ENCODE results near the gene ARHGEF1. TPM values are rescaled to one million over a fixed set of nuclear protein-coding genes. Genes with fewer than 3 reads are reported as not detected.

ARHGEF1 gene, protein sequence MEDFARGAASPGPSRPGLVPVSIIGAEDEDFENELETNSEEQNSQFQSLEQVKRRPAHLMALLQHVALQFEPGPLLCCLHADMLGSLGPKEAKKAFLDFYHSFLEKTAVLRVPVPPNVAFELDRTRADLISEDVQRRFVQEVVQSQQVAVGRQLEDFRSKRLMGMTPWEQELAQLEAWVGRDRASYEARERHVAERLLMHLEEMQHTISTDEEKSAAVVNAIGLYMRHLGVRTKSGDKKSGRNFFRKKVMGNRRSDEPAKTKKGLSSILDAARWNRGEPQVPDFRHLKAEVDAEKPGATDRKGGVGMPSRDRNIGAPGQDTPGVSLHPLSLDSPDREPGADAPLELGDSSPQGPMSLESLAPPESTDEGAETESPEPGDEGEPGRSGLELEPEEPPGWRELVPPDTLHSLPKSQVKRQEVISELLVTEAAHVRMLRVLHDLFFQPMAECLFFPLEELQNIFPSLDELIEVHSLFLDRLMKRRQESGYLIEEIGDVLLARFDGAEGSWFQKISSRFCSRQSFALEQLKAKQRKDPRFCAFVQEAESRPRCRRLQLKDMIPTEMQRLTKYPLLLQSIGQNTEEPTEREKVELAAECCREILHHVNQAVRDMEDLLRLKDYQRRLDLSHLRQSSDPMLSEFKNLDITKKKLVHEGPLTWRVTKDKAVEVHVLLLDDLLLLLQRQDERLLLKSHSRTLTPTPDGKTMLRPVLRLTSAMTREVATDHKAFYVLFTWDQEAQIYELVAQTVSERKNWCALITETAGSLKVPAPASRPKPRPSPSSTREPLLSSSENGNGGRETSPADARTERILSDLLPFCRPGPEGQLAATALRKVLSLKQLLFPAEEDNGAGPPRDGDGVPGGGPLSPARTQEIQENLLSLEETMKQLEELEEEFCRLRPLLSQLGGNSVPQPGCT
- total RNA-seq, result 23.9 and 26.2 TPM in 2 replicates

GRCh38 chr19:41882568-41883462 is at the start of gene ARHGEF1:
Gene ARHGEF1, plus strand, starts transcription at chr19:41883184. Its CDS starts 4,899 bp downstream, at chr19:41888083.

DNA sequence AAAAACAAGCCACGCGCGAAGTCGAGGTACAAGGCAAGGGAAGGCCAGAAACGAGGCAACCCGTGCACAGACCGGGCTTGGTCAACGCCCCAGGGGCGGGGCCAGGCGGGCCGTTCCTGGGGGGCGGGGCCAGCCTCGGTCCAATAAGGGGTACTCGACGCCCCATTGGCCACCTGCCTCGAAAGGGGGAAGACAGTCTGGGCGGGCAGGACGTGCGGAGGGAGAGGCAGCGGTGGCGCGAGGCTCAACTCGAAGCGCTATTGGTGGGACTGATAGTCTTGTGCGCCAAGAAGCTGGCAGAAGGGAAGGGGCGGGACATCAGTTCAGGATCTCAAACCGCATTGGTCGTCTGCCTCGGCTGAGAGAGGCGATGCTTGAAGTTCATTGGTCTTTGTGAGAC is 38.4 kb upstream of the ARHGEF1 start, which contains the start of gene LYPD4:
Gene LYPD4, minus strand, starts transcription at position 83 of the 400 bp plus-strand sequence. CDS start 5,398 bp downstream, outside the sequence.

GRCh38 chr19:41845001-41845050 is 38.2 kb upstream of the ARHGEF1 start, which contains the start of gene DMRTC2:
Gene DMRTC2, plus strand, starts transcription at chr19:41845042. Its CDS starts 2,387 bp downstream, at chr19:41847429.

DNA sequence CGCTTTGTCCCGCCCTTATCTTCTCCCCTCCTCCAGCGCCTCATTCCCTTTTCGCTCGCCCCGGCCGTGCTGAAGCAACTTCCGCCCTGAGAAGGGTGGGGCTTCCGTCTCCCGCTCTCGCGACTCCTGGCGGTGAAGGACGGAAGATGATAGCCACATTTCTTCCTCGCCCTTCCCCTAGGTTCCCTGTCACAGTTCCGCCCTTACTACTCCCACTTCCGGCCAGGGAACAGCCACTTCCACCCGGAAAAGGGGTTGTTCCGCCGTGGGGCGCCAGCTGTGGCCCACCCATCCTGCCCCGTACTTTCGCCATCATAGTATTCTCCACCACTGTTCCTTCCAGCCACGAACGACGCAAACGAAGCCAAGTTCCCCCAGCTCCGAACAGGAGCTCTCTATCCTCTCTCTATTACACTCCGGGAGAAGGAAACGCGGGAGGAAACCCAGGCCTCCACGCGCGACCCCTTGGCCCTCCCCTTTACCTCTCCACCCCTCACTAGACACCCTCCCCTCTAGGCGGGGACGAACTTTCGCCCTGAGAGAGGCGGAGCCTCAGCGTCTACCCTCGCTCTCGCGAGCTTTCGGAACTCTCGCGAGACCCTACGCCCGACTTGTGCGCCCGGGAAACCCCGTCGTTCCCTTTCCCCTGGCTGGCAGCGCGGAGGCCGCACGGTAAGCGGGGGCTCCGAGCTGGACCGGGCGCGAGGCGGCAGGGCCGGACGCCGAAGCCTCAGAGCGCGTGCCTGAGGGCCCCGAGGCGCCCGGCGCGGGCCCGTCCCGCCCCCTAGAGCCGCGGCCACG is 23.2 kb upstream of the ARHGEF1 start, which contains the start of gene RPS19:
Gene RPS19, plus strand, starts transcription at position 638 of the 801 bp plus-strand sequence. CDS start 520 bp downstream, outside the sequence.

DNA sequence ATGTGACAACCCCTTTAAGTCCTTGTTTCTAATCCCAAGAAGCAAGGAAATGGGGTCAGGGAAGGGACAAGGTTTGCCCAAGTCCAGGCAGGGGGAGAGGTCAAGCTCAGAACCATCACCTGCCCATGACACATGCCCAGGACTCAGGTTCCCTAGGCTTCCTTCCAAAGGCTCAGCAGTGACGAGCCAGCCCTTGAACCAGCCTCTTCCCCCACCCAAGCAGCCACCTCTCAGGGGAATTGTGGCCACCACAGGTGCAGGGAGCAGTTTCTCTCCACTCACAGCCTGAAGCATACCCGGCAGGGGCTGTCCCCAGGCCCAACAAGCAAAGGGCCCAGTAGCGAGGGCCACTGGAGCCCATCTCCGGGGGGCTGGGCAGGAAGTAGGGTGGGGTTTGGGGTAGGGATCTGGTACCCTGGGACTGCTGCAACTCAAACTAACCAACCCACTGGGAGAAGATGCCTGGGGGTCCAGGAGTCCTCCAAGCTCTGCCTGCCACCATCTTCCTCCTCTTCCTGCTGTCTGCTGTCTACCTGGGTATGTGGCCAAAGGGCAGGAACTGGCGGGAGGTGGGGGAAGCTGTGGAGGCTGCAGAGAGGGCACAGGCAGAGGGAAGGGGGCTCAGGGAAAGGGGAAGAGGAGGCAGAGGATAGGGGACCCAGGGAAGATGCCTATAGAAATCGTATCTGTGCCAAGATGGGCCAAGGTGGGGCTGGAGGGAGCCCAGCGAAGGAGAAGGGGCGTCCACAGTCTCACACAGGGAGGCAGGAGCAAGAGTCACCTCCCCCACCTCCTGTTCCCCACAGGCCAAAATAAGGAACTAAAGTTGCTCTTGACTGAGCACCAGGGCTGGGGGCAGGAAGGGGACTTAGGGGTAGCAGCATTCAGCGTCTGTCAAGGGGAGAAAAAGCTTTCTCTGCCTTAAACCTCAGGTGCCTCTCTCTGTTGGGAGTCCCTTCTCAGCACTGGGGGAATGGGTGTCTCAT is 5.8 kb upstream of the ARHGEF1 start, which contains the start of gene CD79A:
Gene CD79A, plus strand, starts transcription at position 433 of the 986 bp plus-strand sequence. Its CDS starts 26 bp downstream, at position 459.

GRCh38 chr19:41928221-41928683 is 45.3 kb downstream of the ARHGEF1 start, which contains the start of gene ERFL:
Gene ERFL, minus strand, starts transcription at chr19:41928449. Its CDS starts 15,530 bp downstream, at chr19:41912919.

Other genes starting within 250 kb of the ARHGEF1 start
- not detected in 2 replicates for gene CEACAM7, start 194.9 kb upstream of the ARHGEF1 start, total RNA-seq
- gene CEACAM5, start 174.6 kb upstream of the ARHGEF1 start, total RNA-seq, result not detected in 2 replicates
- not detected in 2 replicates for gene CEACAM6, start 127.7 kb upstream of the ARHGEF1 start, total RNA-seq
- not detected in 2 replicates for gene CEACAM3, start 86.6 kb upstream of the ARHGEF1 start, total RNA-seq
- gene LYPD4, start 38.5 kb upstream of the ARHGEF1 start, total RNA-seq, result not detected in 2 replicates
- not detected in 2 replicates for gene DMRTC2, start 38.1 kb upstream of the ARHGEF1 start, total RNA-seq
- 1,503 and 2,258 TPM in 2 replicates for gene RPS19, start 22.9 kb upstream of the ARHGEF1 start, total RNA-seq
- not detected in 2 replicates for gene CD79A, start 5.9 kb upstream of the ARHGEF1 start, total RNA-seq
- under 0.01 and 0.09 TPM in 2 replicates for gene ERFL, start 45.3 kb downstream of the ARHGEF1 start, total RNA-seq
- 312 and 378 TPM in 2 replicates for gene RABAC1, start 76.1 kb downstream of the ARHGEF1 start, total RNA-seq
- gene ATP1A3, start 111.0 kb downstream of the ARHGEF1 start, total RNA-seq, result under 0.01 and 0.09 TPM in 2 replicates
- gene GRIK5, start 187.0 kb downstream of the ARHGEF1 start, total RNA-seq, result not detected in 2 replicates
- gene ZNF574, start 193.0 kb downstream of the ARHGEF1 start, total RNA-seq, result 5.4 and 7.1 TPM in 2 replicates
- gene POU2F2, start 249.3 kb downstream of the ARHGEF1 start, total RNA-seq, result under 0.01 TPM in 2 replicates